ENCODE results near the gene SLC51A. TPM values are rescaled to one million over a fixed set of nuclear protein-coding genes. Genes with fewer than 3 reads are reported as not detected.
"Not testable (repeated sequence)": the region's sequence is repeated elsewhere in the genome, so short reads cannot be mapped to it uniquely, and the experiment has no call there.

SLC51A gene
- total RNA-seq, 2 donors from 2014 or later = not detected

- DNase-seq (no peak), ATAC-seq (replicated peaks in 1 of 2) (peak in 1 of 2 donors; percentile 15)
- no peaks in the 10 kb centered on the region for H3K36me3 Mint-ChIP-seq (ENCODE audit: insufficient read depth in 2 of 2)
- H3K4me3 Mint-ChIP-seq = no peak overlapping the region
- H3K4me1 Mint-ChIP-seq (ENCODE audit: low read depth) = peaks cover 3% of the 10 kb centered on the region
- H3K27ac Mint-ChIP-seq = no peak overlapping the region
- no peaks in the 10 kb centered on the region for H3K9me3 Mint-ChIP-seq
- H3K27me3 Mint-ChIP-seq (ENCODE audit: low read depth) = peaks cover 7% of the 10 kb centered on the region
Observed at GRCh38 chr3:196227121-196227561, 10.8 kb downstream of the SLC51A start.

GRCh38 chr3:196227629-196228493, 11.5 kb downstream of the SLC51A start:
- ATAC-seq (replicated peaks in 1 of 2) (no peak), DNase-seq (no peak)
- no peaks in the 10 kb centered on the region for H3K9me3 Mint-ChIP-seq
- no peak overlapping the region for H3K27ac Mint-ChIP-seq
- H3K36me3 Mint-ChIP-seq (ENCODE audit: insufficient read depth in 2 of 2) = no peaks in the 10 kb centered on the region
- H3K4me3 Mint-ChIP-seq = no peak overlapping the region
- H3K27me3 Mint-ChIP-seq (ENCODE audit: low read depth) = peaks cover 6% of the 10 kb centered on the region
- peaks cover 10% of the 10 kb centered on the region for H3K4me1 Mint-ChIP-seq (ENCODE audit: low read depth)

DNA sequence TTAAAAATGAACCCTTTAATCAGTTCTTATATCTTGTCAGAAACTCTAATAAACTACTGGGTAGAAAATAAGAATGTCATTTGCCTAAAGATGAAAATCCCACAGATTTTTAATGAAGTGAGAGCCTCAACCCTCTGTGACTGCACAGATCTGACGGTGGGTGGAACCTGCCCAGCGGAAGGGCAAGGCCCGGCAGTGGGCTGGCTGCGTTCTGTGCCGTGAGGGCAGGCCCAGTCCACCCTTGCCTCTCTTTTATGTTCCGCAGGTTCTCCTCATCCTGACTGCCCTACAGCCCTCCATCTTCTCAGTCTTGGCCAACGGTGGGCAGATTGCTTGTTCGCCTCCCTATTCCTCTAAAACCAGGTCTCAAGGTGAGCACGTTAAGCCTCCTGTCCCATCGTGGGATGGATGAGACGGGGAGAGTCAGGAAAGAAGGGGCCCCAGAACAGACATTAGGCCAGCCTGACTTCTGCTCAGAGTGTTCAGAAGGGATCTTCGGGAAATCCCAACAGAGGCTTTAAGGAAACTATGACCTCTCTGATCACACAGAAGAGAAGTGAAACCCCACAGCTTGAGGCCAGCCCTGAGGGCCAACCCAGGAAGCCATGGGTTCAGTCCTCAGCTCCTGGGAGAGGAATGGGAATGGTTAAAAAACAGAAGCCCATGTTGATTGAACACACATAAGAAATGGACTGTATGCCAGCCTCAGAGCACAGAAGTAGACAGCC, 16.0 kb downstream of the SLC51A start:
- DNase-seq = no peak
- no peaks in the 10 kb centered on the region for H3K27me3 Mint-ChIP-seq (ENCODE audit: low read depth)

GRCh38 chr3:196232882-196233251, 16.5 kb downstream of the SLC51A start:
- DNase-seq (no peak), ATAC-seq (replicated peaks in 1 of 2) (peak; percentile 59 to 87)
- H3K27ac Mint-ChIP-seq = peak overlapping the region; percentile 14
- no peaks in the 10 kb centered on the region for H3K36me3 Mint-ChIP-seq (ENCODE audit: insufficient read depth in 2 of 2)
- no peaks in the 10 kb centered on the region for H3K27me3 Mint-ChIP-seq (ENCODE audit: low read depth)
- peak overlapping the region in 1 of 2 donors; percentile 52 for H3K4me3 Mint-ChIP-seq
- peaks cover 21% of the 10 kb centered on the region for H3K4me1 Mint-ChIP-seq (ENCODE audit: low read depth)
- H3K9me3 Mint-ChIP-seq = no peaks in the 10 kb centered on the region

More for the DNA sequence above, 16.0 kb downstream of the SLC51A start:
- Mint-ChIP-seq H3K4me1 (ENCODE audit: low read depth) (peaks cover 20% of the 10 kb centered on the region), H3K36me3 (ENCODE audit: insufficient read depth in 2 of 2) (no peaks in the 10 kb centered on the region), H3K27ac (peak overlapping the region; percentile 41), H3K9me3 (no peaks in the 10 kb centered on the region), H3K4me3 (peak overlapping the region in 1 of 2 donors; percentile 52)
- ATAC-seq (replicated peaks in 1 of 2) = peak; percentile 42 to 75

- ATAC-seq (replicated peaks in 1 of 2) = no peak
- H3K27me3 Mint-ChIP-seq (ENCODE audit: low read depth) = no peaks in the 10 kb centered on the region
- no peak for DNase-seq
- no peaks in the 10 kb centered on the region for H3K9me3 Mint-ChIP-seq
- H3K36me3 Mint-ChIP-seq (ENCODE audit: insufficient read depth in 2 of 2) = peaks cover 0 to 3% of the 10 kb centered on the region in 2 donors
- no peak overlapping the region for H3K4me3 Mint-ChIP-seq
- H3K27ac Mint-ChIP-seq = no peak overlapping the region
- H3K4me1 Mint-ChIP-seq (ENCODE audit: low read depth) = peaks cover 21% of the 10 kb centered on the region
Observed at GRCh38 chr3:196235452-196236122, 19.3 kb downstream of the SLC51A start.

DNA sequence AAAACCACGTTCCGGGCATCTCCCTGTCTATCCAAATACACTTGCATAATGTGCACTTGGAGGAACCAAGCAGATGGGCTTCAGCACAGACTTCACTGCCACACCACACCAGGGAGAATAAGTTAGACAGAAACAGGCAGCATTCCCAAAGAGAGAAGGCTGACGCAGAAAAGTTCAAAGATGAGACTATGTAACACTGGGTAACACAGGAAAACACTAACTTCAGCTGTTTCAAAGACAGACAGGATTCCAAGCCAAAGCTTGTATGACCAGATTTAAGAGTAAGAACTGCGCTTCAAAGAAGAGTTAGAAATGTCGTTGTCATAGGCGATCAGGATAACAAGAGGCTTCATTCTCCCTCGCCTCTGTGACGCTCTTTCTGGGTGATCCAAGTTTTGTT, 19.9 kb downstream of the SLC51A start:
- H3K27ac Mint-ChIP-seq = peak overlapping the region; percentile 6
- no peaks in the 10 kb centered on the region for H3K9me3 Mint-ChIP-seq
- H3K27me3 Mint-ChIP-seq (ENCODE audit: low read depth) = no peaks in the 10 kb centered on the region
- H3K4me3 Mint-ChIP-seq = no peak overlapping the region
- ATAC-seq (replicated peaks in 1 of 2) (no peak), DNase-seq (no peak)
- peaks cover 21% of the 10 kb centered on the region for H3K4me1 Mint-ChIP-seq (ENCODE audit: low read depth)
- peaks cover 0 to 4% of the 10 kb centered on the region in 2 donors for H3K36me3 Mint-ChIP-seq (ENCODE audit: insufficient read depth in 2 of 2)

DNA sequence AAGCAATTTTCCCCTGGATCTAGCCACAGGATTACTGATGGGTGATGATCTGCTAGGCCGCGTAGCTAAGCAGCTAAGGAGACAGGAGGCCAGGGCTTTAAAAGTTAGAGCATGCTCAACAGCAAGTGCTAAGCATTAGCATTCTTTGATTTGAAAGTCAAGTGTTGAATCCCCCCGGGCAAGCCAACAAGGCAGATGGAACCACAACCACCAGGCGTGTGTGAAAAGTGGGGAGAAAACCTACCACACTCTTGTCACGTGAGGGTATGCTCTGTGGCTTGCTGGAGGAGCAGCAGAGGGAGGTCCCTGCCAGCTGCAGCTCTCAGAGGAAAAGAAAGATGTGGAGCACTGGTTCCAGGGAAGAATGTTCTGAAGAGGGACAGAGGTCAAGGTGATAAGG, 20.9 kb downstream of the SLC51A start:
- DNase-seq = no peak
- peak in 1 of 2 donors; percentile 25 for ATAC-seq (replicated peaks in 1 of 2)
- no peak overlapping the region for H3K4me3 Mint-ChIP-seq
- no peaks in the 10 kb centered on the region for H3K27me3 Mint-ChIP-seq (ENCODE audit: low read depth)
- H3K27ac Mint-ChIP-seq = no peak overlapping the region
- peaks cover 0 to 8% of the 10 kb centered on the region in 2 donors for H3K36me3 Mint-ChIP-seq (ENCODE audit: insufficient read depth in 2 of 2)
- no peaks in the 10 kb centered on the region for H3K9me3 Mint-ChIP-seq
- H3K4me1 Mint-ChIP-seq (ENCODE audit: low read depth) = peaks cover 17% of the 10 kb centered on the region

GRCh38 chr3:196238612-196239560, 22.6 kb downstream of the SLC51A start:
- ATAC-seq (replicated peaks in 1 of 2) (no peak), DNase-seq (no peak)
- H3K4me1 Mint-ChIP-seq (ENCODE audit: low read depth) = peaks cover 4% of the 10 kb centered on the region
- H3K4me3 Mint-ChIP-seq = no peak overlapping the region
- peak overlapping the region; percentile 29 for H3K27ac Mint-ChIP-seq
- H3K9me3 Mint-ChIP-seq = no peaks in the 10 kb centered on the region
- H3K36me3 Mint-ChIP-seq (ENCODE audit: insufficient read depth in 2 of 2) = peaks cover 0 to 8% of the 10 kb centered on the region in 2 donors
- H3K27me3 Mint-ChIP-seq (ENCODE audit: low read depth) = no peaks in the 10 kb centered on the region

DNA sequence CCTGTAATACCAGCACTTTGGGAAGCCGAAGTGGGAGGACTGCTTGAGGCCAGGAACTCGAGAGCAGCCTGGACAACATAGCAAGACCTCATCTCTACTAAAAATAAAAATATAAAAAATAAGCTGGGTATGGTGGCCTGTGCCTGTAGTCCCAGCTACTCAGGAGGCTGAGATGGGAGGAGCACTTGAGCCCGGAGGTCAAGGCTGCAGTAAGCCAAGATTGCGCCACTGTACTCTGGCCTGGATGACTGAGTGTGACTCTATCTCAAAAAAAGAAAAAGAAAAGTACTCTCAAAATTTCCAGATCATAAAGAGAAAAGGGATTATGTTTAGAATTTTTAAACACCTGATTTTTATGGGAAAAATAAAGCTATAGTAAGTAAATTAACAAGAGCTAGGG, 24.1 kb downstream of the SLC51A start:
- H3K9me3 Mint-ChIP-seq = no peaks in the 10 kb centered on the region
- peaks cover 4% of the 10 kb centered on the region for H3K4me1 Mint-ChIP-seq (ENCODE audit: low read depth)
- no peaks in the 10 kb centered on the region for H3K27me3 Mint-ChIP-seq (ENCODE audit: low read depth)
- no peak for DNase-seq
- no peak overlapping the region for H3K27ac Mint-ChIP-seq
- peaks cover under 1 to 10% of the 10 kb centered on the region in 2 donors for H3K36me3 Mint-ChIP-seq (ENCODE audit: insufficient read depth in 2 of 2)
- no peak for ATAC-seq (replicated peaks in 1 of 2)
- no peak overlapping the region for H3K4me3 Mint-ChIP-seq

DNA sequence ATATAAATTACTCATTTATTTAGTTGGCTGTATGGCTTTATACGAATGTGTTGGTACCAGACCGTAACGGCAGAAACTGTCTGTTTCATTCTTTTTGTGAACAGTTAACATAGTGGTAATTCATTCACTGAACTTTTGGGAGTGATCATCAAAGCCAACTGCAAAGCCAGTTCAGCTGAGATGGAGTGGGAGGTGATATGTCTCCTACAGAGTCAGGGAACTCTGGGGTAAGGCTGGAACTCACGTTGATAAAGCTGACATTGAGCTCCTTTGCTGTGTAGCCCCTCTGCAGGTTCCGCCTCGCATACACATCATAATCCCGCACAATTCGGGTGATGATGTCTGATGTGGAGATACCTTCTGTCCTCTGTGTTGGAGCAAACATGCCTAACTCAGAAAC, 25.4 kb downstream of the SLC51A start:
- Mint-ChIP-seq H3K36me3 (ENCODE audit: insufficient read depth in 2 of 2) (peaks cover 2 to 10% of the 10 kb centered on the region in 2 donors), H3K27me3 (ENCODE audit: low read depth) (no peaks in the 10 kb centered on the region), H3K4me1 (ENCODE audit: low read depth) (peaks cover 4% of the 10 kb centered on the region), H3K9me3 (no peaks in the 10 kb centered on the region), H3K27ac (no peak overlapping the region), H3K4me3 (no peak overlapping the region)
- DNase-seq = no peak
- ATAC-seq (replicated peaks in 1 of 2) = no peak

DNA sequence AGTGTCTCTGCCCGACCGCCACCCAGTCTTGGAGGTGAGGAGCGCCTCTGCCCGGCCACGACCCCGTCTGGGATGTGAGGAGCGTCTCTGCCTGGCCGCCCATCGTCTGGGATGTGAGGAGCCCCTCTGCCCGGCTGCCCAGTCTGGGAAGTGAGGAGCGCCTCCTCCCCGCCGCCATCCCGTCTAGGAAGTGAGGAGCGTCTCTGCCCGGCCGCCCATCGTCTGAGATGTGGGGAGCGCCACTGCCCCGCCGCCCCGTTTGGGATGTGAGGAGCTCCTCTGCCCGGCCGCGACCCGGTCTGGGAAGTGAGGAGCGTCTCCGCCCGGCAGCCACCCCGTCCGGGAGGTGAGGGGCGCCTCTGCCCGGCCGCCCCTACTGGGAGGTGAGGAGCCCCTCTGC, 27.8 kb downstream of the SLC51A start:
- H3K27me3 Mint-ChIP-seq (ENCODE audit: low read depth); H3K9me3 Mint-ChIP-seq; ATAC-seq (replicated peaks in 1 of 2); H3K4me1 Mint-ChIP-seq (ENCODE audit: low read depth); H3K27ac Mint-ChIP-seq; DNase-seq; H3K4me3 Mint-ChIP-seq; H3K36me3 Mint-ChIP-seq (ENCODE audit: insufficient read depth in 2 of 2): not testable (repeated sequence)

- Mint-ChIP-seq H3K36me3 (ENCODE audit: insufficient read depth in 2 of 2) (peaks cover 2 to 6% of the 10 kb centered on the region in 2 donors), H3K27ac (no peak overlapping the region), H3K4me3 (no peak overlapping the region), H3K4me1 (ENCODE audit: low read depth) (no peaks in the 10 kb centered on the region), H3K27me3 (ENCODE audit: low read depth) (no peaks in the 10 kb centered on the region), H3K9me3 (no peaks in the 10 kb centered on the region)
- ATAC-seq (replicated peaks in 1 of 2) (peak; percentile 44 to 84), DNase-seq (peak in 1 of 2 donors; percentile 11)
Observed at GRCh38 chr3:196246612-196247308, 30.4 kb downstream of the SLC51A start.
